ENCODE results near the gene NR6A1. TPM values are rescaled to one million over a fixed set of nuclear protein-coding genes. Genes with fewer than 3 reads are reported as not detected.

The NR6A1 gene
- total and polyA plus RNA-seq, 9 donors: 0.29 to 1.7 (median 1.00) TPM

DNA sequence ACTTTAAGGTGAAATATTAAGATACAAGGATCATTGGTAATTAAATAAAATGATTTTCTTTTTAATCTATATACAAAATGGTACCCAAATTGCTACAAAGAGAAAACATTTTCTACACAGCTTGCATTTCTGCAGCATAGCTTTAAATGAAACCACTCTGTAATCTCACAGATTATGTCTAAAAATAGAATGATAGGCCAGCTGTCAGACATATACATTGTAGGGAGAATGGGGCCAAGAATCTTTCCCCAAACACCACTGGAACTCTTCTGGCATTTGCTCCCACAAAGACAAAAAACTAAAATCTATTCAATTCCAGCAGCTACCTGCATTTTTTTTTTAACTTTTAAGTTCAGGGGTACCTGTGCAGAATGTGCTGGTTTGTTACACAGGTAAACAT lies 139.8 kb downstream of the NR6A1 start:
- intact Hi-C loops (cut with DNase I): no loop called here
- DNase-seq: no peak
- no peaks in the 10 kb centered on the region for H3K36me3 ChIP-seq
- H3K4me3 ChIP-seq: no peak overlapping the region
- H3K4me1 ChIP-seq (ENCODE audit: insufficient read depth): no peaks in the 10 kb centered on the region
- TF ChIP-seq, protein P1, sequence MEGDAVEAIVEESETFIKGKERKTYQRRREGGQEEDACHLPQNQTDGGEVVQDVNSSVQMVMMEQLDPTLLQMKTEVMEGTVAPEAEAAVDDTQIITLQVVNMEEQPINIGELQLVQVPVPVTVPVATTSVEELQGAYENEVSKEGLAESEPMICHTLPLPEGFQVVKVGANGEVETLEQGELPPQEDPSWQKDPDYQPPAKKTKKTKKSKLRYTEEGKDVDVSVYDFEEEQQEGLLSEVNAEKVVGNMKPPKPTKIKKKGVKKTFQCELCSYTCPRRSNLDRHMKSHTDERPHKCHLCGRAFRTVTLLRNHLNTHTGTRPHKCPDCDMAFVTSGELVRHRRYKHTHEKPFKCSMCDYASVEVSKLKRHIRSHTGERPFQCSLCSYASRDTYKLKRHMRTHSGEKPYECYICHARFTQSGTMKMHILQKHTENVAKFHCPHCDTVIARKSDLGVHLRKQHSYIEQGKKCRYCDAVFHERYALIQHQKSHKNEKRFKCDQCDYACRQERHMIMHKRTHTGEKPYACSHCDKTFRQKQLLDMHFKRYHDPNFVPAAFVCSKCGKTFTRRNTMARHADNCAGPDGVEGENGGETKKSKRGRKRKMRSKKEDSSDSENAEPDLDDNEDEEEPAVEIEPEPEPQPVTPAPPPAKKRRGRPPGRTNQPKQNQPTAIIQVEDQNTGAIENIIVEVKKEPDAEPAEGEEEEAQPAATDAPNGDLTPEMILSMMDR (IDR thresholded peaks at IDR 0.05): no peak
- TF ChIP-seq POLR2A (IDR thresholded peaks at IDR 0.05) (no peak), EP300 (IDR thresholded peaks at IDR 0.05) (no peak)
- no peaks in the 10 kb centered on the region for H3K9me3 ChIP-seq
- no peak overlapping the region for H3K27ac ChIP-seq
- no peaks in the 10 kb centered on the region for H3K27me3 ChIP-seq

- WGBS, 3 donors: 87 to 97% (median 92%) methylated on average over 2 of the region's 2 CpGs
- no peaks in the 10 kb centered on the region for H3K9me3 ChIP-seq
- H3K4me3 ChIP-seq: no peak overlapping the region
- no peak overlapping the region for H3K27ac ChIP-seq
- H3K27me3 ChIP-seq: no peaks in the 10 kb centered on the region
- no peaks in the 10 kb centered on the region for H3K36me3 ChIP-seq
- no peaks in the 10 kb centered on the region for H3K4me1 ChIP-seq (ENCODE audit: insufficient read depth)
- TF ChIP-seq POLR2A (IDR thresholded peaks at IDR 0.05) (no peak), EP300 (IDR thresholded peaks at IDR 0.05) (no peak)
- TF ChIP-seq, protein P1 (IDR thresholded peaks at IDR 0.05): no peak
- DNase-seq: no peak
- intact Hi-C loops (cut with DNase I): no loop called here
These were observed 141.5 kb downstream of the NR6A1 start for GRCh38 chr9:124629600-124629999.

DNA sequence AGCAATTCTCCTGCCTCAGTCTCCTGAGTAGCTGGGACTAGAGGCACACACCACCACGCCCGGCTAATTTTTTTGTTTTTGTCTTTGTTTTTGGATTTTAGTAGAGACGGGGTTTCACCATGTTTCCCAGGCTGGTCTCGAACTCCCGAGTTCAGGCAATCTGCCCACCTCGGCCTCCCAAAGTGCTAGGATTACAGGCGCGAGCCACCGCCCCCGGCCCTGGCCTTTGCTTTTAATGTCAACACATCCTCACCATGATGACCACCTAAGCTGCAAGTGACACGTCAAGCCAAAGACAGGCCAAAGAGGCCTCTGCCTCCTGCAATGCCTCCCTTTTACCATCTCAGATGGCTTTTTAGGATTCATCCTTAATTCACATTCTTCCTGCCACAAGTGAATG lies 142.4 kb downstream of the NR6A1 start:
- Histone ChIP-seq H3K27ac (no peak overlapping the region), H3K4me3 (no peak overlapping the region), H3K9me3 (no peaks in the 10 kb centered on the region), H3K27me3 (no peaks in the 10 kb centered on the region), H3K36me3 (no peaks in the 10 kb centered on the region), H3K4me1 (ENCODE audit: insufficient read depth) (no peaks in the 10 kb centered on the region)
- intact Hi-C loops (cut with DNase I): no loop called here
- 93 to 95% (median 94%) methylated on average over 11 of the region's 11 CpGs for WGBS, 3 donors
- DNase-seq: no peak
- TF ChIP-seq, protein P1 (IDR thresholded peaks at IDR 0.05): no peak

DNA sequence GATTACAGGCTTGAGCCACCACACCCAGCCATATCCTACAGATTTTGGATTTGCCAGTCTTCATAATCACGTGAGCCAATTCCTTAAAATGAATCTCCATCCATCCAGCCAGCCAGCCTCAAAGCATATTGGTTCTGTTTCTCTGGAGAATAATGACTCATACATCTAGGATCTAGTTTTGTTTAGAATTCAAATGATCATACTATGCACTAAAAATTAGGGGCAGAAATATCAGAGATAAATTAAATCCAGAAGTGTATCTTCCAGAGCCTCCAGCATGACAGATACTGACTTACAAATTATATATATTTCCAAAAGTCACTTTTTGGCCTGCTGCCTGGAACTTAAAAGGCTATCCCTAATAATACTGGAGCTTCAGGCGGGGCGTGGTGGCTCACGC lies 144.8 kb downstream of the NR6A1 start:
- intact Hi-C loops (cut with DNase I): no loop called here

More for the DNA sequence above, 144.8 kb downstream of the NR6A1 start:
- Histone ChIP-seq H3K9me3 (no peaks in the 10 kb centered on the region), H3K27me3 (no peaks in the 10 kb centered on the region), H3K4me3 (no peak overlapping the region), H3K27ac (no peak overlapping the region), H3K4me1 (ENCODE audit: insufficient read depth) (no peaks in the 10 kb centered on the region), H3K36me3 (no peaks in the 10 kb centered on the region)
- no peak for DNase-seq
- TF ChIP-seq EP300 (IDR thresholded peaks at IDR 0.05) (no peak), POLR2A (IDR thresholded peaks at IDR 0.05) (no peak)
- TF ChIP-seq, protein P1 (IDR thresholded peaks at IDR 0.05): no peak
- WGBS, 3 donors: 90 to 95% (median 91%) methylated on average over 4 of the region's 4 CpGs

Data from ovary (tissue), 9 donors.